Measurements from ENCODE around the gene PMP22. TPM values are rescaled to one million over a fixed set of nuclear protein-coding genes. Genes with fewer than 3 reads are reported as not detected.

Gene PMP22
- total RNA-seq, 2 experiments from 2014 or later: 0.20 TPM; not detected in 1

- H3K4me3 Mint-ChIP-seq: no peak overlapping the region
- POLR2A ChIA-PET: no interaction called here
- H3K4me1 Mint-ChIP-seq (ENCODE audit: low read depth): no peaks in the 10 kb centered on the region
- intact Hi-C loops (cut with micrococcal nuclease): no loop called here
- CTCF ChIA-PET: no interaction called here
- peaks cover 9% of the 10 kb centered on the region for H3K27me3 Mint-ChIP-seq
- ATAC-seq (no peak), DNase-seq (no peak)
- no peak for TF ChIP-seq CTCF (IDR thresholded peaks at IDR 0.05)
- no peaks in the 10 kb centered on the region for H3K36me3 Mint-ChIP-seq (ENCODE audit: low read depth)
- H3K27ac Mint-ChIP-seq: no peak overlapping the region
- H3K9me3 Mint-ChIP-seq: no peaks in the 10 kb centered on the region
These were observed 28.4 kb upstream of the PMP22 start for GRCh38 chr17:15293558-15293957.

GRCh38 chr17:15291674-15292361 lies 26.7 kb upstream of the PMP22 start:
- H3K4me3 Mint-ChIP-seq: no peak overlapping the region
- ATAC-seq (no peak), DNase-seq (no peak)
- H3K4me1 Mint-ChIP-seq (ENCODE audit: low read depth): no peaks in the 10 kb centered on the region
- H3K27me3 Mint-ChIP-seq: peaks cover 16% of the 10 kb centered on the region
- H3K27ac Mint-ChIP-seq: no peak overlapping the region
- POLR2A ChIA-PET: no interaction called here
- H3K9me3 Mint-ChIP-seq: no peaks in the 10 kb centered on the region
- CTCF ChIA-PET: interaction anchor here (1.4 kb wide), 1 partner anchor 43 kb away, joined by 3 read pairs; no protein-coding TSS in a partner anchor
- TF ChIP-seq CTCF (IDR thresholded peaks at IDR 0.05): no peak
- no peaks in the 10 kb centered on the region for H3K36me3 Mint-ChIP-seq (ENCODE audit: low read depth)
- intact Hi-C loops (cut with micrococcal nuclease): no loop called here

- ATAC-seq: no peak
- no peak for TF ChIP-seq CTCF (IDR thresholded peaks at IDR 0.05)
- H3K36me3 Mint-ChIP-seq (ENCODE audit: low read depth): no peaks in the 10 kb centered on the region
- ChIA-PET CTCF (interaction anchor here (0.8 kb wide), 1 partner anchor 213 kb away, joined by 3 read pairs; no protein-coding TSS in a partner anchor), POLR2A (no interaction called here)
- H3K4me1 Mint-ChIP-seq (ENCODE audit: low read depth): no peaks in the 10 kb centered on the region
- no peaks in the 10 kb centered on the region for H3K9me3 Mint-ChIP-seq
- H3K27ac Mint-ChIP-seq: no peak overlapping the region
- intact Hi-C loops (cut with micrococcal nuclease): no loop called here
- DNase-seq: no peak
- H3K27me3 Mint-ChIP-seq: peaks cover 16% of the 10 kb centered on the region
- H3K4me3 Mint-ChIP-seq: no peak overlapping the region
These were observed 25.5 kb upstream of the PMP22 start for GRCh38 chr17:15290605-15291004.

GRCh38 chr17:15289285-15290183 lies 24.4 kb upstream of the PMP22 start:
- Mint-ChIP-seq H3K36me3 (ENCODE audit: low read depth) (no peaks in the 10 kb centered on the region), H3K4me1 (ENCODE audit: low read depth) (no peaks in the 10 kb centered on the region), H3K27me3 (peaks cover 17% of the 10 kb centered on the region), H3K9me3 (no peaks in the 10 kb centered on the region), H3K27ac (no peak overlapping the region), H3K4me3 (no peak overlapping the region)
- no peak for TF ChIP-seq CTCF (IDR thresholded peaks at IDR 0.05)
- CTCF ChIA-PET: no interaction called here
- intact Hi-C loops (cut with micrococcal nuclease): no loop called here
- POLR2A ChIA-PET: no interaction called here
- ATAC-seq (no peak), DNase-seq (no peak)

- ChIA-PET CTCF (no interaction called here), POLR2A (no interaction called here)
- no peaks in the 10 kb centered on the region for H3K36me3 Mint-ChIP-seq (ENCODE audit: low read depth)
- no peak overlapping the region for H3K27ac Mint-ChIP-seq
- peaks cover 17% of the 10 kb centered on the region for H3K27me3 Mint-ChIP-seq
- no peak for DNase-seq
- intact Hi-C loops (cut with micrococcal nuclease): no loop called here
- TF ChIP-seq CTCF (IDR thresholded peaks at IDR 0.05): no peak
- no peaks in the 10 kb centered on the region for H3K9me3 Mint-ChIP-seq
- H3K4me3 Mint-ChIP-seq: no peak overlapping the region
- ATAC-seq: no peak
- H3K4me1 Mint-ChIP-seq (ENCODE audit: low read depth): no peaks in the 10 kb centered on the region
These were observed 23.7 kb upstream of the PMP22 start for GRCh38 chr17:15288859-15289258.
